IMR-90 (cell line): Measurements from ENCODE around the gene FAM3D. TPM values are rescaled to one million over a fixed set of nuclear protein-coding genes. Genes with fewer than 3 reads are reported as not detected.

Experiments used
- ATAC-seq: fragments of 200-7000 bp; cut with Tn5 transposase; 2 replicates; pipeline ENCODE4 v1.9.1; 2020; ENCODE audit warnings: low read depth, mild to moderate bottlenecking, moderate library complexity
- BruUV-seq: library from RNA; stranded (reverse); fragments of 400-500 nt; replicated peaks from 2 replicates; lab custom pipeline; 2021; lab: Mats Ljungman, UMichigan
- CTCF ChIA-PET: fragments of 300-600 bp; formaldehyde crosslinking; extraction: SDS; loops from one replicate; lab custom pipeline; 2021; ENCODE audit warnings: antibody characterized with exemption; lab: Yijun Ruan, JAX
- POLR2A ChIA-PET: fragments of 300-600 bp; sonication (Branson Sonifier 250); formaldehyde crosslinking; loops from one replicate; lab custom pipeline; 2022; ENCODE audit warnings: antibody characterized with exemption; ENCODE audit not compliant: unreplicated experiment; lab: Charles Lee
- DNase-seq: peaks from one replicate; pipeline ENCODE4 v3.0.0; 2013
- H2AFZ ChIP-seq: replicated peaks from 2 replicates; pipeline ENCODE3; 2013; ENCODE audit warnings: low read length, mild to moderate bottlenecking; ENCODE audit not compliant: poor library complexity
- H2AK5ac ChIP-seq: 2 replicates; pipeline ENCODE4 v1.6.1; 2013; ENCODE audit warnings: low read depth, low read length, inconsistent platforms
- H2AK9ac ChIP-seq: replicated peaks from 2 replicates; pipeline ENCODE3; 2013; ENCODE audit warnings: mild to moderate bottlenecking, low read depth, low read length, moderate library complexity; ENCODE audit not compliant: poor library complexity
- H2BK120ac ChIP-seq: 2 replicates; pipeline ENCODE4 v1.6.1; 2013; ENCODE audit warnings: low read depth, low read length, inconsistent platforms
- H2BK15ac ChIP-seq: 3 replicates; pipeline ENCODE4 v1.6.1; 2013; ENCODE audit warnings: low read depth, low read length, inconsistent platforms
- H2BK20ac ChIP-seq: 2 replicates; pipeline ENCODE4 v1.6.1; 2013; ENCODE audit warnings: low read depth, mild to moderate bottlenecking, inconsistent platforms, low read length, moderate library complexity
- H2BK5ac ChIP-seq: 2 replicates; pipeline ENCODE4 v1.6.1; 2013; ENCODE audit warnings: mild to moderate bottlenecking, low read depth, low read length, inconsistent platforms; ENCODE audit not compliant: poor library complexity, severe bottlenecking
- H3K14ac ChIP-seq: replicated peaks from 2 replicates; pipeline ENCODE4 v1.6.1; 2013; ENCODE audit warnings: low read depth, low read length, inconsistent platforms
- H3K18ac ChIP-seq: 2 replicates; pipeline ENCODE4 v1.6.1; 2013; ENCODE audit warnings: low read depth, low read length, control low read depth
- H3K23ac ChIP-seq: 2 replicates; pipeline ENCODE4 v1.6.1; 2013; ENCODE audit warnings: low read depth, low read length, inconsistent platforms
- H3K27ac ChIP-seq: 2 replicates; pipeline ENCODE4 v1.5.1; 2013; ENCODE audit warnings: mild to moderate bottlenecking, control low read depth, low read length; ENCODE audit not compliant: insufficient read depth
- H3K27me3 ChIP-seq: 2 replicates; pipeline ENCODE4 v1.6.1; 2013; ENCODE audit warnings: low read length; ENCODE audit not compliant: control insufficient read depth, insufficient read depth
- H3K36me3 ChIP-seq: 2 replicates; pipeline ENCODE4 v1.6.1; 2013; ENCODE audit warnings: low read length, mixed read lengths; ENCODE audit not compliant: control insufficient read depth, insufficient read depth
- H3K4ac ChIP-seq: 2 replicates; pipeline ENCODE4 v1.6.1; 2013; ENCODE audit warnings: low read depth, low read length, inconsistent platforms
- H3K4me1 ChIP-seq: 2 replicates; pipeline ENCODE4 v1.6.1; 2013; ENCODE audit warnings: low read length, mixed read lengths; ENCODE audit not compliant: control insufficient read depth, insufficient read depth
- H3K4me2 ChIP-seq: 2 replicates; pipeline ENCODE4 v1.6.1; 2013; ENCODE audit warnings: low read depth, mild to moderate bottlenecking, control low read depth, low read length, moderate library complexity
- H3K4me3 ChIP-seq: 2 replicates; pipeline ENCODE4 v1.5.1; 2013; ENCODE audit warnings: low read depth, mild to moderate bottlenecking, control low read depth, low read length, moderate library complexity; ENCODE audit not compliant: insufficient read depth
- H3K56ac ChIP-seq: 2 replicates; pipeline ENCODE4 v1.6.1; 2013; ENCODE audit warnings: low read length, inconsistent platforms; ENCODE audit not compliant: insufficient read depth; ENCODE audit errors: extremely low read depth
- H3K79me1 ChIP-seq, 2 experiments: 2 replicates each; pipeline ENCODE4 v1.6.1; 2013; ENCODE audit warnings: low read length in 2 of 2, inconsistent platforms in 1 of 2, low read depth in 1 of 2
- H3K9ac ChIP-seq: 2 replicates; pipeline ENCODE4 v1.6.1; 2013; ENCODE audit warnings: low read depth, low read length, control low read depth
- H3K9me1 ChIP-seq: 2 replicates; pipeline ENCODE4 v1.6.1; 2013; ENCODE audit warnings: low read length, inconsistent platforms; ENCODE audit not compliant: insufficient read depth
- H3K9me3 ChIP-seq: 2 replicates; pipeline ENCODE4 v1.6.1; 2013; ENCODE audit warnings: low read length; ENCODE audit not compliant: control insufficient read depth, insufficient read depth
- H4K20me1 ChIP-seq: 2 replicates; pipeline ENCODE4 v1.6.1; 2013; ENCODE audit warnings: low read length, inconsistent platforms; ENCODE audit not compliant: insufficient read depth
- H4K5ac ChIP-seq: 2 replicates; pipeline ENCODE4 v1.6.1; 2013; ENCODE audit warnings: mild to moderate bottlenecking, low read depth, low read length, control low read depth
- H4K8ac ChIP-seq, 2 experiments: 2 replicates each; pipeline ENCODE4 v1.6.1; 2013; ENCODE audit warnings: low read depth in 2 of 2, low read length in 2 of 2, control low read depth in 1 of 2, inconsistent platforms in 1 of 2
- H4K91ac ChIP-seq: 2 replicates; pipeline ENCODE4 v1.6.1; 2013; ENCODE audit warnings: low read depth, low read length, inconsistent platforms; ENCODE audit not compliant: insufficient read depth
- FOS ChIP-seq: fragments of 150-350 bp; IDR thresholded peaks from 2 replicates; pipeline ENCODE4 v1.6.1; 2016; ENCODE audit warnings: low read depth, low read length
- MAZ ChIP-seq: IDR thresholded peaks from 2 replicates; pipeline ENCODE4 v1.6.1; 2012; ENCODE audit warnings: low read depth, mild to moderate bottlenecking, low read length, improper control_type of control experiment, moderate library complexity, borderline replicate concordance
- MXI1 ChIP-seq: IDR thresholded peaks from 2 replicates; pipeline ENCODE4 v1.6.1; 2012; ENCODE audit warnings: low read depth, mild to moderate bottlenecking, low read length, moderate library complexity, borderline replicate concordance
- NFE2L2 ChIP-seq: fragments of 150-350 bp; IDR thresholded peaks from 2 replicates; pipeline ENCODE4 v1.6.1; 2016; ENCODE audit warnings: low read depth, mild to moderate bottlenecking, low read length
- RAD21 ChIP-seq: IDR thresholded peaks from 2 replicates; pipeline ENCODE4 v1.6.1; 2012; ENCODE audit warnings: low read length, improper control_type of control experiment
- RFX5 ChIP-seq: IDR thresholded peaks from 2 replicates; pipeline ENCODE4 v1.8.0; 2012; ENCODE audit warnings: low read depth, mild to moderate bottlenecking, low read length, moderate library complexity
- USF2 ChIP-seq: fragments of 150-350 bp; IDR thresholded peaks from 2 replicates; pipeline ENCODE4 v1.6.1; 2017; ENCODE audit warnings: mild to moderate bottlenecking, antibody characterized with exemption, low read length, low read depth
- WGBS, 2 experiments: methylation state at CpG; one replicate each; pipeline versions ENCODE4 v1.1.5 to v1.1.7; 2013; ENCODE audit warnings: missing lambda C conversion rate in 2 of 2; ENCODE audit not compliant: insufficient read length in 1 of 2; ENCODE audit errors: extremely low coverage in 2 of 2; 5-methylcytosine and 5-hydroxymethylcytosine counted together
- dilution Hi-C: fragments of 300-500 bp; cut with HindIII; formaldehyde crosslinking; loops from one replicate; pipeline ENCODE4 v1.14.3; 2018; ENCODE audit warnings: low sequenced_read_pairs; ENCODE audit not compliant: unreplicated experiment
- in situ Hi-C: fragments of 300-500 bp; cut with MboI; formaldehyde crosslinking; loops from 3 replicates; pipeline ENCODE4 v1.14.3; 2019; ENCODE audit warnings: low sequenced_read_pairs, inconsistent platforms, mixed read lengths
- intact Hi-C: fragments of 100-400 bp; cut with micrococcal nuclease; formaldehyde crosslinking; loops from 2 replicates; pipeline ENCODE4 v1.10.0; 2022
- polyA plus RNA-seq, 3 experiments: library from polyadenylated mRNA; depleted of rRNA; stranded (reverse); fragments of >200 nt; gene quantifications; 2 replicates each; pipeline ENCODE4 v1.2.3, GENCODE V29; 2012; ENCODE audit warnings: low replicate concordance in 1 of 3
- total RNA-seq: library from RNA; depleted of rRNA; stranded (reverse); fragments of >200 nt; gene quantifications from 2 replicates; pipeline ENCODE4 v1.2.3, GENCODE V29; 2012

Gene FAM3D
- total and polyA plus RNA-seq, 2 of the 4 experiments (the other 2 are of a cell fraction), result not detected

- intact Hi-C loops, result no loop called here
- no peak overlapping the region for H4K8ac ChIP-seq
- H3K4me3 ChIP-seq, result no peak overlapping the region
- H2BK5ac ChIP-seq, result no peak overlapping the region
- no peak overlapping the region for H3K27ac ChIP-seq
- 17% methylated on average over 1 of the region's 6 CpGs; no CpG with 5 or more reads in 1 of the 2 experiments for WGBS, 2 experiments
- dilution Hi-C loops, result no loop called here
- no peaks in the 10 kb centered on the region; the same call in 1 of the 2 replicates for H4K20me1 ChIP-seq
- no peak for TF ChIP-seq RFX5
- TF ChIP-seq RAD21, result no peak
- no peak for TF ChIP-seq FOS
- no peak for TF ChIP-seq USF2
- TF ChIP-seq NFE2L2, result no peak
- no peak for TF ChIP-seq MAZ
- TF ChIP-seq MXI1, result no peak
- CTCF ChIA-PET, result no interaction called here
- no peak overlapping the region for H3K23ac ChIP-seq
- no peak overlapping the region for H3K4me2 ChIP-seq
- H3K9me1 ChIP-seq, result peaks cover 3% of the 10 kb centered on the region; the same call in 1 of the 2 replicates
- no peak overlapping the region for H2AK5ac ChIP-seq
- H3K79me1 ChIP-seq, result no peaks in the 10 kb centered on the region
- no peak overlapping the region for H4K91ac ChIP-seq
- no peak overlapping the region for H2BK120ac ChIP-seq
- H3K4me1 ChIP-seq, result no peaks in the 10 kb centered on the region; the same call in 1 of the 2 replicates
- H3K18ac ChIP-seq, result no peak overlapping the region
- no peak overlapping the region for H2BK20ac ChIP-seq
- H3K9me3 ChIP-seq, result peaks cover 2% of the 10 kb centered on the region
- no TSS peak for BruUV-seq
- in situ Hi-C loops, result no loop called here
- H3K4ac ChIP-seq, result no peak overlapping the region
- H3K27me3 ChIP-seq, result peaks cover 9% of the 10 kb centered on the region
- no peak overlapping the region for H3K56ac ChIP-seq
- no peak overlapping the region for H4K5ac ChIP-seq
- H2BK15ac ChIP-seq, result no peak overlapping the region
- H3K14ac ChIP-seq, result no peak overlapping the region
- POLR2A ChIA-PET, result no interaction called here
- DNase-seq (no peak), ATAC-seq (no peak)
- H2AFZ ChIP-seq, result no peak overlapping the region
- H3K9ac ChIP-seq, result no peak overlapping the region
- no peak overlapping the region for H2AK9ac ChIP-seq
- no peaks in the 10 kb centered on the region for H3K36me3 ChIP-seq
Measured at GRCh38 chr3:58679974-58680666, 13.5 kb upstream of the FAM3D start.
